Measurements from ENCODE around the gene EIF1AD. TPM values are rescaled to one million over a fixed set of nuclear protein-coding genes. Genes with fewer than 3 reads are reported as not detected.

The EIF1AD gene
- total RNA-seq, 1 experiment from 2014 or later: 77.0 TPM

DNA sequence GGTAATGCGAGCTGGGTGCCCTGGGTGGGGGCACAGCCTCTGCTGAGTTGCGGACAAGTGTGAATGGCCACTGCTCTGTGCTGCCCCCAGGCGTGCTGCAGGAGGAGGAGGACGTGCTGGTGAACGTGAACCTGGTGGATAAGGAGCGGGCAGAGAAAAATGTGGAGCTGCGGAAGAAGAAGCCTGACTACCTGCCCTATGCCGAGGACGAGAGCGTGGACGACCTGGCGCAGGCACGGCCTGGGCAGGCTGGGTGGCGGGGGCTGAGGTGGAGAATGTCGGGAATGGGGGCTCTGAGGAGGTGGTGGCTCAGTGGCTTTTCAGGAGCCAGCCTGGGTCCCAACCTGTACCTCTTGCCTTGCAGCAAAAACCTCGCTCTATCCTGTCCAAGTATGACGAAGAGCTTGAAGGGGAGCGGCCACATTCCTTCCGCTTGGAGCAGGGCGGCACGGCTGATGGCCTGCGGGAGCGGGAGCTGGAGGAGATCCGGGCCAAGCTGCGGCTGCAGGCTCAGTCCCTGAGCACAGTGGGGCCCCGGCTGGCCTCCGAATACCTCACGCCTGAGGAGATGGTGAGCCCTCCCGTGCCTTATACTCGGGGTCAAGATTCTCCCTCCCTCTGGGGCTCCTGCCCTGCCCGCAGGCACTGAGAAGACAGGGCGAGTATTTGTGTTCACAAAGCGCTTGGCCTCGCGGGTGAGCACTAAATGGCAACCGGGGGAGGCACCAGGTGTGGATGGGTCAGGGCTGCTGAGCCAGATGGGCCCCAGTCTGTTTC is 35.8 kb downstream of the EIF1AD start:
- Histone ChIP-seq H3K4me2 (ENCODE audit: low read length) (no peak overlapping the region), H3K4me3 (ENCODE audit: low read length) (no peak overlapping the region), H3K27me3 (ENCODE audit: low read length) (no peaks in the 10 kb centered on the region), H4K20me1 (ENCODE audit: low read length) (peaks cover 5% of the 10 kb centered on the region; the same call in 1 of the 2 replicates), H2AFZ (ENCODE audit: low read length) (no peak overlapping the region), H3K9me3 (ENCODE audit: low read length) (no peaks in the 10 kb centered on the region), H3K27ac (ENCODE audit: low read length) (no peak overlapping the region), H3K9me2 (replicated peaks; ENCODE audit: low read length) (no peaks in the 10 kb centered on the region), H3K79me2 (ENCODE audit: low read length) (peaks cover 38% of the 10 kb centered on the region), H3K4me1 (ENCODE audit: insufficient read depth, low read length) (peaks cover 8% of the 10 kb centered on the region), H3K9ac (ENCODE audit: low read length) (no peak overlapping the region), H3K36me3 (ENCODE audit: low read depth, low read length) (peaks cover 52% of the 10 kb centered on the region), H3F3A (ENCODE audit: low read length, unreplicated experiment) (no peaks in the 10 kb centered on the region)
- ChIA-PET POLR2A (ENCODE audit: unreplicated experiment) (no interaction called here), CTCF (no interaction called here)
- no peak for DNase-seq
- intact Hi-C loops (cut with micrococcal nuclease): no loop called here
- TF ChIP-seq, protein P1, sequence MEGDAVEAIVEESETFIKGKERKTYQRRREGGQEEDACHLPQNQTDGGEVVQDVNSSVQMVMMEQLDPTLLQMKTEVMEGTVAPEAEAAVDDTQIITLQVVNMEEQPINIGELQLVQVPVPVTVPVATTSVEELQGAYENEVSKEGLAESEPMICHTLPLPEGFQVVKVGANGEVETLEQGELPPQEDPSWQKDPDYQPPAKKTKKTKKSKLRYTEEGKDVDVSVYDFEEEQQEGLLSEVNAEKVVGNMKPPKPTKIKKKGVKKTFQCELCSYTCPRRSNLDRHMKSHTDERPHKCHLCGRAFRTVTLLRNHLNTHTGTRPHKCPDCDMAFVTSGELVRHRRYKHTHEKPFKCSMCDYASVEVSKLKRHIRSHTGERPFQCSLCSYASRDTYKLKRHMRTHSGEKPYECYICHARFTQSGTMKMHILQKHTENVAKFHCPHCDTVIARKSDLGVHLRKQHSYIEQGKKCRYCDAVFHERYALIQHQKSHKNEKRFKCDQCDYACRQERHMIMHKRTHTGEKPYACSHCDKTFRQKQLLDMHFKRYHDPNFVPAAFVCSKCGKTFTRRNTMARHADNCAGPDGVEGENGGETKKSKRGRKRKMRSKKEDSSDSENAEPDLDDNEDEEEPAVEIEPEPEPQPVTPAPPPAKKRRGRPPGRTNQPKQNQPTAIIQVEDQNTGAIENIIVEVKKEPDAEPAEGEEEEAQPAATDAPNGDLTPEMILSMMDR (conservative IDR thresholded peaks at IDR 0.05; ENCODE audit: low read depth, low read length): no peak
- no peak for TF ChIP-seq EZH2phosphoT487 (IDR thresholded peaks at IDR 0.05; ENCODE audit: borderline replicate concordance, low read length)
- TF ChIP-seq EZH2 (IDR thresholded peaks at IDR 0.05; ENCODE audit: low read length, unreplicated experiment): no peak
- TSS peak; percentile 14 for BruUV-seq (replicated peaks)
- ATAC-seq: no peak

DNA sequence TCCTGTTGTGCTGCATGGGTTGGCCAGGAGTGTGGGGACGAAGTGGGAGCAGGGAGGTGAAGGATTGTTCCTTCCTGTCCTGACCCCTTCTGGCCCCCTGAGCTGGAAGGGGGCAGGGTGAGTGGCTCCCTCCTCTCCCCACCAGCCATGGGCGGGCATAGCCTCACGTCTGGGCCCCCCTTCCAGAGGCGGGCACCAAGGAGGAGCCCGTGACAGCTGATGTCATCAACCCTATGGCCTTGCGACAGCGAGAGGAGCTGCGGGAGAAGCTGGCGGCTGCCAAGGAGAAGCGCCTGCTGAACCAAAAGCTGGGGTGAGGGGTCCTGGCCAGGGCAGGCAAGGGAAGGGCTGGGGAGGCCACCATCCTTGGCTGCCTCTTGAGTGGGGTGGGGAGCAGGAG is 37.1 kb downstream of the EIF1AD start:
- Histone ChIP-seq H3F3A (ENCODE audit: low read length, unreplicated experiment) (no peaks in the 10 kb centered on the region), H3K79me2 (ENCODE audit: low read length) (peaks cover 42% of the 10 kb centered on the region), H2AFZ (ENCODE audit: low read length) (no peak overlapping the region), H3K4me1 (ENCODE audit: insufficient read depth, low read length) (peaks cover 8% of the 10 kb centered on the region), H3K9me2 (replicated peaks; ENCODE audit: low read length) (no peaks in the 10 kb centered on the region), H3K9me3 (ENCODE audit: low read length) (no peaks in the 10 kb centered on the region), H3K4me2 (ENCODE audit: low read length) (no peak overlapping the region), H4K20me1 (ENCODE audit: low read length) (peaks cover 5% of the 10 kb centered on the region; the same call in 1 of the 2 replicates), H3K36me3 (ENCODE audit: low read depth, low read length) (peaks cover 46% of the 10 kb centered on the region), H3K27me3 (ENCODE audit: low read length) (no peaks in the 10 kb centered on the region), H3K4me3 (ENCODE audit: low read length) (no peak overlapping the region), H3K27ac (ENCODE audit: low read length) (no peak overlapping the region), H3K9ac (ENCODE audit: low read length) (no peak overlapping the region)
- no TSS peak for BruUV-seq (replicated peaks)
- ATAC-seq: no peak
- ChIA-PET CTCF (no interaction called here), POLR2A (ENCODE audit: unreplicated experiment) (no interaction called here)
- no peak for DNase-seq
- intact Hi-C loops (cut with micrococcal nuclease): no loop called here
- TF ChIP-seq, protein P1 (conservative IDR thresholded peaks at IDR 0.05; ENCODE audit: low read depth, low read length): no peak
- TF ChIP-seq EZH2 (IDR thresholded peaks at IDR 0.05; ENCODE audit: low read length, unreplicated experiment): no peak

DNA sequence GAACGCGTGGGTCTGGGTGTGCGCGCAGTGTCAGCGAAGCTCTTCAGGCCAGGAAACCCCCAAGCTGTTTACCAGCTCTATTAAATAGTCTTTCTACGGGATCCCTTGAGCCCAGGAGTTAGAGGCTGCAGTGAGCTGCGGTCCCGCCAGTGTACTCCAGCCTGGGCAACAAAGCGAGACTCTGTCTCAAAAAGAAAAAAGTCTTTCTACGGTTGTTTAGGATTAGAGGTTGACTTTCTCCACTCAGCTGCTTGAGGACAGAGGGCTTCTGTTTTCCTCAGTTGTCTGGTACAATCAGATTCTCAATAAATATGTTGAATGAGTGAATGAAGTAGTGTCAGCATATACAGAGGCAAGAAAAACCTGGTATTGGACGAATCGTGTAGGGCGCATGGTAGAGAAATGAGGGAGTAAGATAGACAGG is 39.8 kb downstream of the EIF1AD start:
- Histone ChIP-seq H4K20me1 (ENCODE audit: low read length) (peaks cover 5% of the 10 kb centered on the region; the same call in 1 of the 2 replicates), H3K79me2 (ENCODE audit: low read length) (peaks cover 39% of the 10 kb centered on the region), H3K9me3 (ENCODE audit: low read length) (no peaks in the 10 kb centered on the region), H3K4me2 (ENCODE audit: low read length) (peak overlapping the region; percentile 84), H3K4me1 (ENCODE audit: insufficient read depth, low read length) (peaks cover 8% of the 10 kb centered on the region), H3F3A (ENCODE audit: low read length, unreplicated experiment) (no peaks in the 10 kb centered on the region), H3K27ac (ENCODE audit: low read length) (no peak overlapping the region), H3K9me2 (replicated peaks; ENCODE audit: low read length) (no peaks in the 10 kb centered on the region), H2AFZ (ENCODE audit: low read length) (no peak overlapping the region), H3K27me3 (ENCODE audit: low read length) (no peaks in the 10 kb centered on the region), H3K4me3 (ENCODE audit: low read length) (peak overlapping the region; percentile 95), H3K9ac (ENCODE audit: low read length) (peak overlapping the region; percentile 94), H3K36me3 (ENCODE audit: low read depth, low read length) (peaks cover 31% of the 10 kb centered on the region)
- TSS peak; percentile 70 for BruUV-seq (replicated peaks)
- CTCF ChIA-PET: no interaction called here
- TF ChIP-seq EZH2 (IDR thresholded peaks at IDR 0.05; ENCODE audit: low read length, unreplicated experiment) (no peak), EZH2phosphoT487 (IDR thresholded peaks at IDR 0.05; ENCODE audit: borderline replicate concordance, low read length) (no peak)
- TF ChIP-seq, protein P1 (conservative IDR thresholded peaks at IDR 0.05; ENCODE audit: low read depth, low read length): no peak
- intact Hi-C loops (cut with micrococcal nuclease): no loop called here
- POLR2A ChIA-PET (ENCODE audit: unreplicated experiment): no interaction called here
- DNase-seq (no peak), ATAC-seq (peak; percentile 7; the same call in 1 of the 2 replicates)
